HG03139 (cell line): ENCODE measurements around the gene PDLIM4.

ENCODE experiments used
- ATAC-seq: cut with Tn5 transposase; IDR thresholded peaks from one replicate; pipeline ENCODE4 v1.9.1; 2021; ENCODE audit not compliant: unreplicated experiment

PDLIM4 gene

GRCh38 chr5:132303589-132303988 lies 46.1 kb downstream of the PDLIM4 start:
- ATAC-seq, result no peak

GRCh38 chr5:132305420-132305819 lies 47.9 kb downstream of the PDLIM4 start:
- no peak for ATAC-seq

- ATAC-seq, result no peak
Observed at GRCh38 chr5:132308701-132309100, 51.2 kb downstream of the PDLIM4 start.

GRCh38 chr5:132309679-132310078 lies 52.2 kb downstream of the PDLIM4 start:
- ATAC-seq, result no peak

- no peak for ATAC-seq
Observed at GRCh38 chr5:132310141-132310834, 52.8 kb downstream of the PDLIM4 start.

- ATAC-seq, result no peak
Observed at GRCh38 chr5:132313366-132313765, 55.9 kb downstream of the PDLIM4 start.

GRCh38 chr5:132313961-132314432 lies 56.5 kb downstream of the PDLIM4 start:
- ATAC-seq, result no peak

- ATAC-seq, result no peak
Observed at GRCh38 chr5:132315529-132316067, 58.1 kb downstream of the PDLIM4 start.

GRCh38 chr5:132319975-132320374 lies 62.5 kb downstream of the PDLIM4 start:
- no peak for ATAC-seq

GRCh38 chr5:132321109-132321721 lies 63.7 kb downstream of the PDLIM4 start:
- ATAC-seq, result no peak

- no peak for ATAC-seq
Observed at GRCh38 chr5:132322266-132322665, 64.8 kb downstream of the PDLIM4 start.
